Glomerular visceral epithelial cell (primary cell): ENCODE measurements around the gene TFDP2.
"Not testable (repeated sequence)": the region's sequence is repeated elsewhere in the genome, so short reads cannot be mapped to it uniquely, and the experiment has no call there.

ENCODE experiments used
- DNase-seq: peaks from one replicate; pipeline ENCODE4 v3.0.0-alpha.2; 2016; ENCODE audit errors: extremely low spot score

TFDP2 gene

DNA sequence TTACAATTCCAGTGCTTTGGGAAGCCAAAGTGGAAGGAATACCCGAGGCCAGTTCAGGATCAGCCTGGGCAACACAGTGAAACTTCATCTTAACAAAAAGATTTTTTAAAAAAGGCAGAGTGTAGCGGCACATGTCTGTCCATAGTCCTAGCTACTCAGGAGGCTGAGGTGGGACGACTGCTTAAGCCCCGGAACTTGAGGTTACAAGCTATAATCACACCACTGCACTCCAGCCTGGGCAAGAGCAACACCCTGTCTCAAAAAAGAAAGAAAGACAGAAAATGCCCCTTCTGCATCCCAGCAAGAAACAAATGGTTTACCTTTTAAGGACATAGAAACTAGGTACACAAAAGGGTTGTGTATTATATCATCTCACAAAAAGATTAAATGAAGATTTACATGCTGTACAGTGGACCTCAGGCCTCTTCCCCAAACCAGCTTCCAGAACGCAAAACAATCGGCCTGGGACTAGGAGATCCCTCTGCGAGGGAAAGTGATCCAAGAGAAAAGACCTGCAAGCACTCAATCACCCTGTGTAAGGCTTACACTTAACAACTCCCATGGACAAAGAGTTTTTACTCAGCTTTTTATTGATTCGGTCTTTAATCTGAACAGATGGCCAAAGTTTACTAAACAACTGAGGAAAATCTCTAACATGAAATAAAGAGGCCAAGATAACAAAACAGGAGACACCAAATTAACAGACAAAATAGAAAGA, 21.2 kb downstream of the TFDP2 start:
- DNase-seq = no peak

DNA sequence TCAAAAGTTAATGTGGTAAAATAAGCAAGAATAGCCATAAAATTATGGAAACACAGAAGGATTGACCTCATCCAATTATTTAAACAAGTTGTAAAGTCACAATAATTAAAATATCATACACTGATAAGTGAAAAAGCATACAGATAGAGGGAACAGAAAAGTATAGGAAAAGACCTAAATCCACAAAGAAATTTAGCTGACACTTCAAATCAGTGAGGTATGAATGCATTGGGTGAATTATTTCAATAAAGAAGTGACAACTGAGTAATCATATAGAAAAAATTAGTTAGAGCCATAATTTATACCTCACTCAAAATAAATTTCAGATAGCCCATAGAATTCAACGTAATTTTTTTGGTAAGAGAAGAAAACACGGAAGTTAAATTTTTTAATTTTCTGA, 25.1 kb downstream of the TFDP2 start:
- DNase-seq = no peak

DNA sequence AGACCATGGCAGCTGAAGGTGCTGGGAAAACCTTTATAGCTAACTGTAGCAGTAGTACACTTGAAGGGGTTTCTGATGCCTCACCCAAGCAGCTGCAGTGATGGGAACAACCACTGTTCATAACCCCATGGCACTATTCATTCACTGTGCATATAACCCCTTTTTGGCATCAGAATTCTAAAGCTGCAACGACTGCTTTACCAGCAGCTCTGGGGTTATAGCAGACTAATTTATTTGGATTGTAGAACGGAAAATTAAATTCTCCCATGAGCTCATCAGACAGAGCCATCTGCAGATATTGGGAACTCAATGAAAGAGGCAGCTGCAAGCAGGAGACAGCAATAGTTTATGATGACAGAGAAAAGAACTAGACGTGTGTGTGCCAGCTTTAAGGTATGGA, 28.6 kb downstream of the TFDP2 start:
- no peak for DNase-seq

DNA sequence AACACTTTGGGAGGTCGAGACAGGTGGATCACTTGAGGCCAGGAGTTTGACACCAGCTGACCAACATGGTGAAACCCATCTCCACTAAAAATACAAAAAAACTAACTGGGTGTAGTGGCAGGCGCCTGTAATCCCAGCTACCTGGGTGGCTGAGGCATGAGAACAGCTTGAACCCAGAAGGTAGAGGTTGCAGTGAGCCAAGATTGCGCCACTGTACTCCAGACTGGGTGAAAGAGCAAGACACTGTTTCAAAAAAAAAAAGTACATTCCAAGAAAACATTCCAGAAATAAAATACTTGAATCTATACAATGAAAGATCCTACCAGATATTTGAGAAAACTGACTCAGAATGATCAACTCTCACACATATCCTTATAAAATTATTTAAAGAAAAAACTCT, 30.4 kb downstream of the TFDP2 start:
- no peak for DNase-seq

DNA sequence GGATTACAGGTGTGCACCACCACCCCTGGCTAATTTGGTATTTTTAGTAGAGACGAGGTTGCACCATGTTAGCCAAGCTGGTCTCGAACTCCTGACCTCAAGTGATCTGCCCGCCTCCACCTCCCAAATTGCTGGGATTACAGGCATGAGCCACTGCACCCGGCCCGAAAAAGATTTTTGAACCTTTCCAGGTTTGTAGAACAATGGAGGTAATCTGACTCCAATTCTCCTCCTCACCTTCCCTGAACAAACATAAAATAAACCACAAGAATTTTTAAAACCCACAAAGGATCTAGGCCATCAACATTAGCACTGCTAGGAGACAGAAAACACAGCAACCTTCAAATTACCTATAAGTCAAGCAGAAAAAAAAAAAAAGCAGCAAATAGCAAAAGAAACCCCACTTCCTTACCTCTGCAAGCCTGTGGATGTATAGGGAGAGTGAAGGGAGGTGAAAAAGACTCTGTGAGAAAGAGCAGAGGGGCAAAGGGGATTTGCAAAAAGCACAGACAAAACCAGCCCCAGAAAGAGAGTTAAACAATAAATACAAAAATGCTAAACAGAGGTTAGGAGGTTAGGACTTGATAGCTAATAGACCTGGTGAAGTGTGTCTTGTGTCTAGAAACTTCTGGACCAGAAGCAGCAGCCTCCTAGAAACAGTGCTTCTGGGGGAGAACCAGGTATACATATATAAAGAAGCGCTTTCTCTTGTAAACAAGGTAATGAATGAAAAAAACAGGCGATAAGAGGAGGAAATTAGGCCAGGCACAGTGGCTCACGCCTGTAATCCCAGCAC, 32.1 kb downstream of the TFDP2 start:
- DNase-seq = peak; percentile 65

DNA sequence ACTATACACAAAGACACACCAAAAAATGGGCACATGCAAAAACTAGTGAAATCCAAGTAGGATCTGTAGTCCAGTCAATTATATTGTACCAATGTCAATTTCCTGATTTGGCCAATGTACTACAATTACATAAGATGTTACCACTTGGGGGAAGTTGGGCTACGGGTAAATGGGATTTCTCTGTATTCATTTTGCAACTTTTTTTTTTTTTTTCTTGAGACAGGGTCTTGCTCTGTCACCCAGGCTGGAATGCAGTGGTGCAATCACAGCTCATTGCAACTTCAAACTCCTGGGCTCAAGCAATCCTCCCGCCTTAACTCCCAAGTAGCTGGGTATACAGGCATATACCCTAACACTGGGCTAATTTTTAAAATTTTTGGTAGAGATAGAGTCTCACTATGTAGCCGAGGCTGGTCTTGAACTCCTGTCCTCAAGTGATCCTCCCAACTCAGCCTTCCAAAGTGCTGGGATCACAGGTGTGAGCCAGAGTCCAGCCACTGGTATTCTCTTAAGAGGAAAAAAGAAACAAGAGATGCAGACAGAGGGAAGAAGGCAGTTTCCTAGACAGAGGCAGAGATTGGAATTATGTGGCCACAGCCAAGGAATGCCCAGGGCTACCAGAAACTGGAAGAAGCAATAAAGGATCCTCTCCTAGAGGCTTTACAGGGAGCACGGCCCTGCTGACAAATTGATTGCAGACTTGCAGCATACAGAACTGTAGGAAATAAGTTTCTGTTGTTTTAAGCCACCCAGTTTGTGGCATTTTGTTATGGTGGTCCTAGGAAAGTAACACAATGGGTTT, 33.3 kb downstream of the TFDP2 start:
- DNase-seq = no peak

DNA sequence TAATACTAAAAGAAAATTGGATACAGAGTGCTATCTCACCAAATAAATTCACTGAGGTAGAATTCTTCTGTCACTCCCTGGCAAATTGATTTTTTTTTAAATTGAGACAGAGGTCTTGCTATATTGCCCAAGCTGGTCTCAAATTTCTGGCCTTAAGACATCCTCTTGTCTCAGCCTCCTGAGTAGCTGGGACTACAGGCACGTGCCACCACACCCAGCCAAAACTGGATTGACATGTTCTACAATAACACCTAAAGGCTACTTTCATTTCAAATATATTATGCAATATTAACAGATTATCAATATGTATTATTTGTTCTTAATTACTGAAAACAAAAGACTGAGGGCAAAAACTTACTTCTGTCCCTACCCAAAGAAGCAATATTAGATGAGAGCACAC, 36.7 kb downstream of the TFDP2 start:
- no peak for DNase-seq

DNA sequence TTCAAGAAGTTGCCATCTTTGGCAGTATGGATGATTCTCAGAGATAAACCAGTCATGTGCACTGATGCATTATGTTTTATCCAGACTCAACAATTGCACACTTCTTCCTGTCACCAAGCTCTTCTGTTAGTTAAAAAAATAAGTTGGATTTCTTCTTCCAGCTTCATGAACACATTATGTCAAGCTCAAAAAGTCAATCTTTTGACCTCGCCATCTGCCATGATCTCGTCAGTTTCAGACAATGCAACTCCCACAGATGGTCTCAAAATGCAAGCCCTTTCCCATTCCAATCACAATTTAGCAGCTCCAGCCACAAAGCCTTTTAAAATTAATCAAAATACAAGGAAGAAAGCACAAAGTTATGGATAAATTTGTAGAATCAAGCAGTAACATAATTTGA, 42.8 kb downstream of the TFDP2 start:
- DNase-seq = no peak

DNA sequence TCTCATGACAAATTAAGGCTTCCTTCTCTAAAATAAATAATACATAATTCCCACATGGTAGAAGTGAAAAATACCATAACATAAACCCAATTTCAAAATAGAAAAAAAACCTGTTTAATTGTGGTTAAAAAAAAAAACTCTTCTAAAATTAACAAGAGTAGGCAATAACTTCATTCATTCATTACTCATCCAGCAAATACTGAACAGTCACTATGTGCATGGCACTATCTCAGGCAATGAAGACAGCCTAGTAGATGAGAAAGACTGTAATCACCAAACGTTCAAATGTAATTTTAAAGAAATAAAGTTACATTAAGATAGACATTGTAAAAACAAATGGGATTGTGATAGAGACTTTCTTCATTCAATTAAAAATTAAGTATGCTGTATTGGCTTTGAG, 43.4 kb downstream of the TFDP2 start:
- no peak for DNase-seq

DNA sequence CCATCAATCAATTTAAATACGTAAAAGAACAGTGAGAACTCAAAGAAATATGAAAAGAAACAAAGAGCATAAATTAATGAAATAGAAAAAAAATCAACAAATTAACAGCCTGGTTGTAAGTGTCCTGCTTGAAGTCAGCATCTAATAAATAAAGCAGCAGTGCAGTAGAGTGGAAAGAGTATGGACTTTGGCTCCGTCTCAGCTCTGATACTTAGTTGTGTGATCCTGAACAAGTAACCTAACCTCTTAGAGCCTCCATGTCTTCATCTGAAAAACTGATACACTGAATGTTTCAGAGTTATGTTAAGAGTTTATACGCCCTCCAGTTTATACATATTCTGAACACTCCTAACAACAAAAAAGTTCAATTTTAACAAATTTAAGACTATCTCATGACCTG, 44.6 kb downstream of the TFDP2 start:
- DNase-seq = no peak

DNA sequence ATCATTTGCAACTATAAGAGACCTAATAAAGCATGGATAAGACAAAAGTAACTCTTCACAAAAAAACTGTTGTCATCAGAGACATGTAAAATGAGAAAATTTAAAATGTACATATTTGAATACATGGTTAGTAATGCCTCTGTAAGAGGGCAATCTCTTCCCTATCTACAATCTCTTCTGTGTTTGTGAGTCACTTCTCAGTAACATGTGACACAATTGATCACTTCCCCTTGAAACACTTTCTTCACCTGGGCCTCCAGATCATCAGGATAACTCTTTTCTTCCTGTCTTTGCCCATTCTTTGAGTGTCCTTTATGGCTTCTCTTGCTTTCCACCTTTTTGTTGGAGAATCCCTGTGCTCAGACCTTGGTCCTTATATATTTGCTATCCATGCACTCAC, 50.4 kb downstream of the TFDP2 start:
- DNase-seq = no peak

DNA sequence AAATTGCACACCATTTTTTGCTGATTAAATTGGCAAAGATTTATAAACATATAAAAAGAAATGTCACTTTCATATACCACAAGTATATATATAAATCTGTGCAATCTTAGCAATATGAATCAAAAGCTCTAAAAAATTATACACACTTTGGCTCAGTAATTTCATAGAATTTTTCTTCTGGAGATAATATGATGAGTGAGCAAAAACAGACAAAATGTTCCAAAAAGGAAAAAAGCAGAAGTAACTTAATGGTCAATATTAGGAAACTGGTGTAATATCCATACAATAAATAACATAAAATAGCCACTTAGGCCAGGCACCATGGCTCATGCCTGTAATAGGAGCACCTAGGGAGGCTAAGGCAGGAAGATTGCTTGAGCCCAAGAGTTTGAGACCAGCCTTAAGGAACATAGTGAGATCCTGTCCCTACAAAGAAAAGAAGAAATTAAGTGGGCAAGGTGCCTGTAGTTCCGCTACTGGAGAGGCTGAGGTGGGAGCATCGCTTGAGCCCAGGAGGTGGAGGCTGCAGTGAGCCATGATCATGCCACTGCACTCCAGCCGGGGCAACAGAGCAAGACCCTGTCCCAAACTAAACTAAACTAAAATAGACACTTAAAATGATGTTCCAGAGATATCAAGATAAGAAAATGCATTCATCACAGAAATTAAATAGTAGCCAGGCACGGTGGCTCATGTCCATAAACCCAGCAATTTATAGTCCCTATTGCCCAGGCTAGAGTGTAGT, 52.1 kb downstream of the TFDP2 start:
- no peak for DNase-seq

DNA sequence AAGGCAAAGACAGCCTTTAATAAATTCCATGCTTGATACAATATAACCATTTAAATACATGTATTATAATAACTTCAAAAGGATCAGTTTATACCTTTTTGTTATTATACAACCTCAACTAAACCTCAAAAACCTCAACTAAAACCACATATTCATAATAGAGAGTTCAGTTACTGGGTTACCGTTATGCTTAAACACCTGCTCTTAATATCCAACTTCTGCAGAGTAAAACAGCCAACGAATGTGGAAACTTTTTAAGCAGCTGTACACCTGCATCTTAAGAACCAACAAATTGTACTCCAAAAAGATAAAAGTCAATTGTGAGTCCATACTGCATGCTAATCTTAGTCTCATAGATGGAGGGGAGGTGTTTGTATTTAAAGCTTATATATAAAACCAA, 53.5 kb downstream of the TFDP2 start:
- no peak for DNase-seq

DNA sequence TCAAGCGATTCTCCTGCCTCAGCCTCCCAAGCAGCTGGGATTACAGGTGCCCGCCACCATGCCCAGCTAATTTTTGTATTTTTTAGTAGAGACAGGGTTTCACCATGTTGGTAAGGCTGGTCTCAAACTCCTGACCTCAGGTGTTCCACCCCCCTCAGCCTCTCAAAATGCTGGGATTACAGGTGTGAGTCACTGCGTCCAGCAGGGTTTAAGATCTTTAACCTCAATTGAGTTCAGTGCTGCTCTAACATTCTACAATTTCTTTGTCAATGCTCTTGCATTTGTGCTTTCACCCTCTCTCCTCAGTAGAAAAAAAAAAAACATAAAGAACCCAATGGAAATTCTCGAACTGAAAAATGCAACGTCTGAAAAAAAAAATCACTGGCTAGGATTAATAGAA, 60.4 kb downstream of the TFDP2 start:
- DNase-seq = not testable (repeated sequence)

DNA sequence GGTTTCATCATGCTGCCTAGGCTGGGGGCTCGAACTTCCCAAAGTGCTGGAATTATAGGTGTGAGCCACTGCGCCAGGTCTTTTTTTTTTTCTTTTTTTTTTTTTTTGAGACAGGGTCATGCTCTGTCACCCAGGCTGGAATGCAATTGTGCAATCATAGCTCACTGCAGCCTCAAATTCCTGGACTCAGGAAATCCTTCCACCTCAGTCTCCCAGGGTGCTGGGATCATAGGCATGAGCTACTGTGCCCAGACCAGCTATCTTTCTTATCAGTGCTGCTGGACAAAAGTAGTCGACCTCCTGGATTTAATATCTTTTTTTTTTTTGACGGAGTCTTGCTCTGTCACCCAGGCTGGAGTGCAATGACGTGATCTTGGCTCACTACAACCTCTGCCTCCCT, 60.8 kb downstream of the TFDP2 start:
- peak; percentile 71 for DNase-seq

DNA sequence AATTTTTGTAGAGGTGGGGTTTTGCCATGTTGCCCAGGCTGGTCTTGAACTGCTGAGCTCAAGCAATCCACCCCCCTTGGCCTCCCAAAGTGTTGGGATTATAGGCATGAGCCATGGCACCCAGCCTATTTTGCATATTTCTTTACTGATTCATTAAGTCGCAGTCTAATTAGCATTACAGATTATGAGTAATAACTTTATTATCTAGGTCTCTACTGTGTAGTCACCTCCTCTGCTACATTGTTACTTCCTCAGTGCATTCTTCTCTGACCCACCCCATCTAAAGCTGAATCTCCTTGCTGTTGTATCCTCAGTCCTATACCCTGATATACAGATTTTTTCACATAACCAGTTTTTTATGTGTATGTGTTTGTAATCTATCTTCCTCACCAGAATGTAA, 61.7 kb downstream of the TFDP2 start:
- peak; percentile 16 for DNase-seq

DNA sequence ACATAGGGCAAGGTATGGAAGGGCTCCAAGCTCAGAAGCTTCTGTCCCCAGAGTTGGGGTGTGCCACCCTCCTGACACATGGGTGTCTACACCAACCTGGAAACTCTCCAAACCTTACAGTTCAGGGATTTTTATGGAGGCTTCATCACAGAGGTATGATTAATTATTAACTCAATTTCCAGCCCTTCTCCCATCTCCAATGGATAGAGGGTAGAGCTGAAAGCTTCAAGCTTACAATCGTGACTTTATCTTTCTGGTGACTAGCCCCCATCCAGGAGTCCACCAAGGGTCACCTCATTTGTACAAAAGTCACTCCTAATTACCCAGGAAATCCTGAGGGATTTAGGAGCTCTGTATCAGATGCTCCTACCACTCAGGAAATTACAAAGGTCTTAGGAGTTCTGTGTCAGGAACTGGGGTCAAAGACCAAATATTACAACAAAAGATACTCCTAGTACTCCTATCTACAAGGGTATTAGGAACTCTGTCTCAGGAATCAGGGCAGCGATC, 62.7 kb downstream of the TFDP2 start:
- peak; percentile 52 for DNase-seq

DNA sequence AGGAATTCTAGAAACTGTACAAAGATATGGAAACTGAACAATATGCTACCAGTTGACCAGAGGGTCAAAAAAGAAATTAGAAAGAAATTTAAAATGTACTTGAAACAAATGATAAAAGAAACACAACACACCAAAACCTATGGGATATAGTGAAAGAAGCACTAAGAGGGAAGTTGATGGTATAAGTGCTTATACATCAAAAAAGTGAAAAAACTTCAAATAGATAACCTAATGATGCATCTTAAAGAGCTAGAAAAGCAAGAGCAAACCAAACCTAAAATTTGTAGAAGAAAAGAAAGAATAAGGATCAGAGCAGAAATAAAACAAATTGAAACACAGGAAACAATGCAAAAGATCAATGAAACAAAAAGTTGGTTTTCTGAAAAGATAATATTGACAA, 68.2 kb downstream of the TFDP2 start:
- no peak for DNase-seq

DNA sequence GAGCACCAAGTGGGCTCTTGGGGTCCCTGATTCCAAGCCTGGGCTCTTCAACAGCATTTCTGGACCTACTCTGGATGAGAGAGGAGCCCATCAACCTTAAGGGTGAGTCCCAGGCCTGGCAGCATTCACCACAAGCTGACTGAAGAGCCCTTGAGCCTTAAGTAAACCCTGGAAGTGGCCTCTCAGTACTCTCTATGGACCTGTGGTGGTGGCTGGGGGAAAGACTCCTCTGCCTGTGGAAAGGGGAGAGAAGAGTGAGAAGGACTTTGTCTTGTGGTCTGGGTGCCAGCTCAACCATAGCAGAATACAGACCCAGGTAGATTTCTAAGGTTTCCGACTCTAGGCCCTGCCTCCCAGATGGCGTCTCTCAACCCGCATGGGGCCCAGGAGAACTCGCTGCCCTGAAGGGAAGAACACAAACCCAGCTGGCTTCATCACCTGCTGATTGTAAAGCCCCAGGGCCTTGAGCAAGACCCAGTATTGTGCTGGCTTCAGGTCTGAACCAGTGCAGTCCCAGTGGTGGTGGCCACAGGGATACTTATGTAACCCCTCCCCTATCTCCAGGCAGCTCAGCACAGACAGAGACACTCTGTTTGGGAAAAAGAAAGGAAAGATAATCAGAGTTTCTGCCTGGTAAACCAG, 71.4 kb downstream of the TFDP2 start:
- DNase-seq = no peak

DNA sequence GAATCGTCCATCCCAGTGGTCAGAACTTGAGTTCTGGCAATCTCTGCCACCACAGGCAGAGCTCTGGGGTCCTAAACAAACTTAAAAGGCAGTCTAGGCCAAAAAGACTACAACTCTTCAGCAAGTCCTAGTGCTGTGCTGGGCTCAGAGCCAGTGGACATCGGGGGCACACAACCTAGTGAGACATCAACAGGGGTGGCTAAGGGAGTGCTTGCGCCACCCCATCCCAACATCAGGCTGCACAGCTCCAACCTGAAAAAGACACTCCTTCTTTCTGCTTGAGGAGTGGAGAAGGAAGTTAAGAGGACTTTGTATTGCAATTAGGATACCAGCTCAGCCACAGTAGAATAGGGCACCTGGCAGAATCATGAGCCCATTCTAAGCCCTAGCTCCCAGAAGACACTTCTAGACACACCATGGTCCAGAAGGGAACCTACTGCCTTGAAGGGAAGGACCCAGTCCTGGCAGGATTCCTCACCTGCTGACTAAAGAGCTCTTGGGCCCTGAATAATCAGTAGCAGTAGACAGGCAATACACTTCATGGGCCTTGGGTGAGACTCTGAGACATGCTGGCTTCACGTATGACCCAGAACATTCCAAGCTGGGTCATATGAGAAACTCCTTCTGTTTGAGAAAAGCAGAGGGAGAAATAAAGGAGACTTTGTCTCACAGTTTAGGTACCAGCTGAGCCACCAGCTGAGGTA, 72.0 kb downstream of the TFDP2 start:
- no peak for DNase-seq

DNA sequence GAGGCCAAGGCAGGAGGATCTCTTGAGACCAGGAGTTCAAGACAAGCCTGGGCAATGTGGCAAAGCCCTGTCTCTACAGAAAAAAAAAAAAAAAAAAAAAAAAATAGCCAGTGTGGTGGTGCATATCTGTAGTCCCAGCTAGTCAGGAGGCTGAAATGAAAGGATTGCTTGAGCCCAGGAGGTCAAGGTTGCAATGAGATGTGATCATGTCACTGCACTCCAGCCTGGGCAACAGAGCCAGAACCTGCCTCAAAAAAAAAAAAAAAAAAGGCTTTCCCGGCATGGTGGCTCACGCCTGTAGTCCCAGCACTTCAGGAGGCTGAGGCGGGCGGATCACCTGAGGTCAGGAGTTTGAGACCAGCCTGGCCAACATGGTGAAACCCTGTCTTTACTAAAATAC, 73.7 kb downstream of the TFDP2 start:
- not testable (repeated sequence) for DNase-seq
